Measurements from ENCODE around the gene RPS3.

RPS3 gene

GRCh38 chr11:75430714-75431532 lies 31.6 kb downstream of the RPS3 start:
- POLR2A ChIA-PET, result no interaction called here

More at GRCh38 chr11:75430714-75431532, 31.6 kb downstream of the RPS3 start:
- Histone ChIP-seq H3K4me3 (ENCODE audit: low read depth, low read length) (no peak overlapping the region), H3K9me3 (ENCODE audit: control insufficient read depth, insufficient read depth, low read depth, low read length) (no peaks in the 10 kb centered on the region), H3K36me3 (ENCODE audit: control insufficient read depth in 2 of 2, insufficient read depth in 1 of 2, low read length in 2 of 2) (no peaks in the 10 kb centered on the region), H3K27ac (ENCODE audit: extremely low read depth, low read depth, low read length) (no peak overlapping the region), H3K4me1 (ENCODE audit: control insufficient read depth, insufficient read depth, low read length) (no peaks in the 10 kb centered on the region)
- no peak for TF ChIP-seq ZNF112 (tag by site-specific recombination; IDR thresholded peaks at IDR 0.05)
- no peak for TF ChIP-seq GLI2 (tag by site-specific recombination; IDR thresholded peaks at IDR 0.05; ENCODE audit: borderline replicate concordance, low read depth)
- TF ChIP-seq PRDM2 (tag by site-specific recombination; IDR thresholded peaks at IDR 0.05; ENCODE audit: borderline replicate concordance), result no peak
- peak; percentile 3 for TF ChIP-seq ZBTB26 (tag by site-specific recombination; optimal IDR thresholded peaks at IDR 0.05)
- no peak for TF ChIP-seq ZBTB49 (tag by site-specific recombination; IDR thresholded peaks at IDR 0.05; ENCODE audit: low read depth)
- no peak for TF ChIP-seq ZNF670 (tag by site-specific recombination; IDR thresholded peaks at IDR 0.05; ENCODE audit: low read depth)
- TF ChIP-seq EGR2 (tag by site-specific recombination; IDR thresholded peaks at IDR 0.05; ENCODE audit: low read depth), result no peak
- 0 out of 2 replicates have a peak, but pooled peaks have one; percentile 24 for TF ChIP-seq ZNF335 (tag by site-specific recombination; conservative IDR thresholded peaks at IDR 0.05)
- no peak for TF ChIP-seq ATF2 (tag by site-specific recombination; IDR thresholded peaks at IDR 0.05; ENCODE audit: low read depth)
- no peak for TF ChIP-seq ZNF266 (tag by site-specific recombination; IDR thresholded peaks at IDR 0.05; ENCODE audit: low read depth)
- TF ChIP-seq ZNF843 (tag by site-specific recombination; IDR thresholded peaks at IDR 0.05), result no peak
- no peak for TF ChIP-seq YY1 (tag by site-specific recombination; IDR thresholded peaks at IDR 0.05)
- no peak for TF ChIP-seq HOXC10 (CRISPR knock-in tag; IDR thresholded peaks at IDR 0.05)
- TF ChIP-seq ZBTB48 (tag by site-specific recombination; IDR thresholded peaks at IDR 0.05), result no peak
- CTCF ChIA-PET, result interaction anchor here (0.9 to 3.5 kb wide), 4 partner anchors 15 to 102 kb away, joined by 3 to 20 read pairs (median 4); no protein-coding TSS in a partner anchor

All from HEK293 (cell line).